OCI-LY7 (cell line): Measurements from ENCODE around the gene RBBP8NL. TPM values are rescaled to one million over a fixed set of nuclear protein-coding genes. Genes with fewer than 3 reads are reported as not detected.

ENCODE experiments used
- BruUV-seq: library from RNA; stranded (reverse); fragments of 400-500 nt; replicated peaks from 2 replicates; lab custom pipeline; 2021; lab: Mats Ljungman, UMichigan
- CTCF ChIA-PET: fragments of 300-600 bp; sonication (Branson Sonifier 250); formaldehyde crosslinking; loops from one replicate; lab custom pipeline; 2022; ENCODE audit warnings: antibody characterized with exemption; ENCODE audit not compliant: unreplicated experiment; lab: Charles Lee
- POLR2A ChIA-PET: fragments of 300-600 bp; sonication (Branson Sonifier 250); formaldehyde crosslinking; loops from one replicate; lab custom pipeline; 2022; ENCODE audit warnings: antibody characterized with exemption; lab: Charles Lee
- DNase-seq: peaks from one replicate; pipeline ENCODE4 v3.0.0-alpha.2; 2015; ENCODE audit warnings: low spot score
- H2AFZ ChIP-seq: fragments of 200-600 bp; sonication (generic), shearing (Covaris generic); 2 replicates; pipeline ENCODE4 v1.6.1; 2014; ENCODE audit warnings: mild to moderate bottlenecking, antibody characterized with exemption, low read length, moderate library complexity
- H3K27ac ChIP-seq: fragments of 200-600 bp; sonication (generic); 2 replicates; pipeline ENCODE4 v1.5.1; 2014; ENCODE audit warnings: mixed run types, low read depth, mild to moderate bottlenecking, moderate library complexity, low read length, inconsistent platforms; ENCODE audit not compliant: poor library complexity, severe bottlenecking
- H3K36me3 ChIP-seq: fragments of 200-600 bp; sonication (generic); 2 replicates; pipeline ENCODE4 v1.6.1; 2014; ENCODE audit warnings: mild to moderate bottlenecking, antibody characterized with exemption, low read length, moderate library complexity, mixed read lengths; ENCODE audit not compliant: insufficient read depth
- H3K4me1 ChIP-seq: fragments of 200-600 bp; sonication (generic); 2 replicates; pipeline ENCODE4 v1.5.1; 2014; ENCODE audit warnings: mild to moderate bottlenecking, low read length; ENCODE audit not compliant: insufficient read depth, poor library complexity, severe bottlenecking
- H3K4me2 ChIP-seq: fragments of 200-600 bp; sonication (generic); 2 replicates; pipeline ENCODE4 v1.6.1; 2014; ENCODE audit warnings: mild to moderate bottlenecking, low read length
- H3K4me3 ChIP-seq: fragments of 200-600 bp; sonication (generic); 2 replicates; pipeline ENCODE4 v1.5.1; 2014; ENCODE audit warnings: mild to moderate bottlenecking, low read depth, low read length; ENCODE audit not compliant: poor library complexity, severe bottlenecking
- H3K79me2 ChIP-seq: fragments of 200-600 bp; sonication (generic); 2 replicates; pipeline ENCODE4 v1.6.1; 2016; ENCODE audit warnings: low read depth, mild to moderate bottlenecking, low read length, moderate library complexity, mixed read lengths; ENCODE audit not compliant: insufficient read depth
- H3K9me2 ChIP-seq: fragments of 200-600 bp; sonication (generic); 2 replicates; pipeline ENCODE4 v1.6.1; 2016; ENCODE audit warnings: mild to moderate bottlenecking, low read length, mixed read lengths; ENCODE audit not compliant: insufficient read depth
- H3K9me3 ChIP-seq: fragments of 200-600 bp; sonication (generic); 2 replicates; pipeline ENCODE4 v1.6.1; 2014; ENCODE audit warnings: mild to moderate bottlenecking, mixed run types, low read length, mixed read lengths
- H4K20me1 ChIP-seq: fragments of 200-600 bp; sonication (generic); 2 replicates; pipeline ENCODE4 v1.6.1; 2014; ENCODE audit warnings: mild to moderate bottlenecking, antibody characterized with exemption, low read length, moderate library complexity, mixed read lengths; ENCODE audit not compliant: insufficient read depth
- CTCF ChIP-seq: fragments of 200-600 bp; sonication (generic); conservative IDR thresholded peaks from 2 replicates; pipeline ENCODE4 v1.5.1; 2014; ENCODE audit warnings: mild to moderate bottlenecking, antibody characterized with exemption, low read length, moderate library complexity, mixed read lengths
- EZH2phosphoT487 ChIP-seq: fragments of 200-600 bp; sonication (generic); IDR thresholded peaks from 2 replicates; pipeline ENCODE4 v1.6.1; 2018; ENCODE audit warnings: low read depth, borderline replicate concordance, mild to moderate bottlenecking, mixed run types, antibody characterized with exemption, low read length, moderate library complexity, mixed read lengths
- intact Hi-C: fragments of 100-400 bp; cut with micrococcal nuclease; formaldehyde crosslinking; loops from one replicate; pipeline ENCODE4 v1.10.0; 2022; ENCODE audit not compliant: unreplicated experiment
- total RNA-seq, 2 experiments: library from RNA; depleted of rRNA in 1 of 2; stranded (reverse); fragments of >200 nt in 1 of 2; shearing (Covaris generic) in 1 of 2; gene quantifications; 2 replicates each; pipeline ENCODE4 v1.2.3, GENCODE V29; 2014 to 2022

RBBP8NL gene
- total RNA-seq, 2 experiments from 2014 or later = not detected

GRCh38 chr20:62464425-62464770, 37.1 kb upstream of the RBBP8NL start:
- H3K9me3 ChIP-seq = no peaks in the 10 kb centered on the region
- no peaks in the 10 kb centered on the region for H3K79me2 ChIP-seq
- no TSS peak for BruUV-seq
- TF ChIP-seq CTCF (no peak), EZH2phosphoT487 (no peak)
- H3K4me2 ChIP-seq = no peak overlapping the region
- POLR2A ChIA-PET = no interaction called here
- H3K9me2 ChIP-seq = no peaks in the 10 kb centered on the region
- no peaks in the 10 kb centered on the region for H3K36me3 ChIP-seq
- no peak overlapping the region for H3K4me3 ChIP-seq
- H2AFZ ChIP-seq = no peak overlapping the region
- DNase-seq = no peak
- CTCF ChIA-PET = no interaction called here
- H3K27ac ChIP-seq = no peak overlapping the region
- intact Hi-C loops = no loop called here
- no peaks in the 10 kb centered on the region for H4K20me1 ChIP-seq
- H3K4me1 ChIP-seq = no peaks in the 10 kb centered on the region

- no peak for DNase-seq
- intact Hi-C loops = no loop called here
- CTCF ChIA-PET = no interaction called here
- Histone ChIP-seq H3K9me3 (no peaks in the 10 kb centered on the region), H3K4me2 (no peak overlapping the region), H3K9me2 (no peaks in the 10 kb centered on the region), H3K27ac (no peak overlapping the region), H3K4me3 (no peak overlapping the region), H3K79me2 (no peaks in the 10 kb centered on the region), H2AFZ (no peak overlapping the region), H4K20me1 (no peaks in the 10 kb centered on the region), H3K36me3 (no peaks in the 10 kb centered on the region), H3K4me1 (no peaks in the 10 kb centered on the region)
- TF ChIP-seq CTCF = no peak
- no peak for TF ChIP-seq EZH2phosphoT487
- POLR2A ChIA-PET = no interaction called here
- no TSS peak for BruUV-seq
Measured at GRCh38 chr20:62463651-62464424, 36.5 kb upstream of the RBBP8NL start.

GRCh38 chr20:62462976-62463592, 35.7 kb upstream of the RBBP8NL start:
- TF ChIP-seq CTCF = no peak
- TF ChIP-seq EZH2phosphoT487 = no peak
- no peaks in the 10 kb centered on the region for H3K9me3 ChIP-seq
- H3K4me1 ChIP-seq = no peaks in the 10 kb centered on the region
- H4K20me1 ChIP-seq = no peaks in the 10 kb centered on the region
- intact Hi-C loops = no loop called here
- ChIA-PET CTCF (no interaction called here), POLR2A (no interaction called here)
- H3K36me3 ChIP-seq = no peaks in the 10 kb centered on the region
- no peak for DNase-seq
- H3K4me2 ChIP-seq = no peak overlapping the region
- no peaks in the 10 kb centered on the region for H3K79me2 ChIP-seq
- H2AFZ ChIP-seq = no peak overlapping the region
- no peaks in the 10 kb centered on the region for H3K9me2 ChIP-seq
- no TSS peak for BruUV-seq
- H3K27ac ChIP-seq = no peak overlapping the region
- no peak overlapping the region for H3K4me3 ChIP-seq
